H1 (cell line): ENCODE data around the gene PRR27.

Source experiments
- BRCA1 ChIP-seq: IDR thresholded peaks from 2 replicates; pipeline ENCODE4 v1.6.1; 2012; ENCODE audit warnings: low read depth, low read length, improper control_type of control experiment
- CTCF ChIP-seq, 3 experiments: IDR thresholded peaks; 1 replicate in 2 of 3; 2 replicates in 1 of 3; pipeline versions ENCODE4 v1.5.1 to v1.6.1; 2011; ENCODE audit warnings: low read length in 3 of 3, mild to moderate bottlenecking in 3 of 3, inconsistent platforms in 2 of 3, low read depth in 1 of 3, moderate library complexity in 1 of 3; ENCODE audit not compliant: insufficient read depth in 1 of 3; ENCODE audit errors: control extremely low read depth in 1 of 3
- PHF8 ChIP-seq: fragments of 200-600 bp; sonication (generic); conservative IDR thresholded peaks from 2 replicates; pipeline ENCODE4 v1.7.1; 2012; ENCODE audit warnings: low read depth, mild to moderate bottlenecking, inconsistent platforms, low read length, moderate library complexity
- POLR2A ChIP-seq, 2 experiments: IDR thresholded peaks; 1 replicate in 1 of 2; 2 replicates in 1 of 2; pipeline ENCODE4 v1.6.1; 2011; ENCODE audit warnings: low read depth in 2 of 2, low read length in 2 of 2, mild to moderate bottlenecking in 2 of 2; ENCODE audit errors: control extremely low read depth in 1 of 2
- POLR2AphosphoS5 ChIP-seq: IDR thresholded peaks from 2 replicates; pipeline ENCODE4 v1.6.1; 2011; ENCODE audit warnings: low read depth, low read length
- RAD21 ChIP-seq, 2 experiments: IDR thresholded peaks in 1 of 2; conservative IDR thresholded peaks in 1 of 2; 2 replicates each; pipeline ENCODE4 v1.6.1; 2011; ENCODE audit warnings: low read depth in 2 of 2, low read length in 2 of 2, improper control_type of control experiment in 1 of 2, inconsistent platforms in 1 of 2, mild to moderate bottlenecking in 1 of 2, moderate library complexity in 1 of 2
- RFX5 ChIP-seq: IDR thresholded peaks from 2 replicates; pipeline ENCODE4 v1.6.1; 2011; ENCODE audit warnings: low read depth, low read length, improper control_type of control experiment, borderline replicate concordance
- SIN3A ChIP-seq, 2 experiments: IDR thresholded peaks in 1 of 2; conservative IDR thresholded peaks in 1 of 2; 2 replicates each; pipeline ENCODE4 v1.6.1; 2011 to 2012; ENCODE audit warnings: low read length in 2 of 2, improper control_type of control experiment in 1 of 2, low read depth in 1 of 2, mild to moderate bottlenecking in 1 of 2
- SP2 ChIP-seq: IDR thresholded peaks from 2 replicates; pipeline ENCODE4 v1.6.1; 2012; ENCODE audit warnings: mild to moderate bottlenecking, low read length, inconsistent platforms
- SUZ12 ChIP-seq: fragments of 200-600 bp; sonication (generic); IDR thresholded peaks from 2 replicates; pipeline ENCODE4 v1.6.1; 2012; ENCODE audit warnings: mild to moderate bottlenecking, inconsistent platforms, low read length, moderate library complexity, mixed read lengths

GRCh38 chr4:70158576-70158975 is 4.5 kb downstream of the PRR27 start:
- TF ChIP-seq RFX5 (no peak), POLR2AphosphoS5 (no peak), CTCF (IDR thresholded peaks at IDR 0.05; ENCODE audit: control extremely low read depth in 1 of 3, insufficient read depth in 1 of 3, low read depth in 1 of 3, low read length in 3 of 3) (no peak), SP2 (no peak), SUZ12 (no peak), BRCA1 (no peak), RAD21 (IDR thresholded peaks at IDR 0.05 in 1 of 2, conservative IDR thresholded peaks at IDR 0.05 in 1 of 2; ENCODE audit: low read depth in 2 of 2, low read length in 2 of 2) (no peak), PHF8 (no peak), SIN3A (conservative IDR thresholded peaks at IDR 0.05 in 1 of 2, IDR thresholded peaks at IDR 0.05 in 1 of 2; ENCODE audit: low read depth in 1 of 2, low read length in 2 of 2) (no peak), POLR2A (IDR thresholded peaks at IDR 0.05; ENCODE audit: control extremely low read depth in 1 of 2, low read depth in 2 of 2, low read length in 2 of 2) (no peak)
